Calu3 (cell line): ENCODE measurements around the gene SLC17A3. TPM values are rescaled to one million over a fixed set of nuclear protein-coding genes. Genes with fewer than 3 reads are reported as not detected.

ENCODE experiments used
- BruUV-seq: library from RNA; stranded (reverse); fragments of 400-500 nt; replicated peaks from 2 replicates; lab custom pipeline; 2021; lab: Mats Ljungman, UMichigan
- CTCF ChIA-PET: fragments of 300-600 bp; sonication (Branson Sonifier 250); formaldehyde crosslinking; loops from one replicate; lab custom pipeline; 2022; ENCODE audit warnings: antibody characterized with exemption; lab: Charles Lee
- DNase-seq: peaks from one replicate; pipeline ENCODE4 v3.0.0; 2022
- H3K27ac Mint-ChIP-seq: one replicate; pipeline ENCODE4 v1.8.0; 2022; ENCODE audit warnings: mixed read lengths; ENCODE audit not compliant: unreplicated experiment
- H3K27me3 Mint-ChIP-seq: one replicate; pipeline ENCODE4 v1.8.0; 2022; ENCODE audit warnings: mixed read lengths; ENCODE audit not compliant: unreplicated experiment
- H3K36me3 Mint-ChIP-seq: one replicate; pipeline ENCODE4 v1.8.0; 2022; ENCODE audit warnings: mild to moderate bottlenecking, moderate library complexity, mixed read lengths; ENCODE audit not compliant: insufficient read depth, unreplicated experiment
- H3K4me1 Mint-ChIP-seq: one replicate; pipeline ENCODE4 v1.8.0; 2022; ENCODE audit warnings: mild to moderate bottlenecking, low read depth, mixed read lengths; ENCODE audit not compliant: unreplicated experiment
- H3K4me3 Mint-ChIP-seq: one replicate; pipeline ENCODE4 v1.8.0; 2022; ENCODE audit warnings: mild to moderate bottlenecking, low read depth, moderate library complexity, mixed read lengths; ENCODE audit not compliant: unreplicated experiment
- H3K9me3 Mint-ChIP-seq: one replicate; pipeline ENCODE4 v1.8.0; 2022; ENCODE audit warnings: low read depth, mixed read lengths; ENCODE audit not compliant: unreplicated experiment
- intact Hi-C: fragments of 100-400 bp; cut with micrococcal nuclease; formaldehyde crosslinking; loops from one replicate; pipeline ENCODE4 v1.10.0; 2022; ENCODE audit not compliant: unreplicated experiment
- total RNA-seq: library from RNA; stranded (reverse); gene quantifications from 2 replicates; pipeline ENCODE4 v1.2.3, GENCODE V29; 2022
- TF ChIP-seq, protein P1 (sequence below): fragments of 200-600 bp; IDR thresholded peaks from one replicate; pipeline ENCODE4 v1.8.0; 2022; ENCODE audit warnings: antibody characterized with exemption; ENCODE audit not compliant: unreplicated experiment

SLC17A3 gene
- total RNA-seq, 1 experiment from 2014 or later, result not detected

DNA sequence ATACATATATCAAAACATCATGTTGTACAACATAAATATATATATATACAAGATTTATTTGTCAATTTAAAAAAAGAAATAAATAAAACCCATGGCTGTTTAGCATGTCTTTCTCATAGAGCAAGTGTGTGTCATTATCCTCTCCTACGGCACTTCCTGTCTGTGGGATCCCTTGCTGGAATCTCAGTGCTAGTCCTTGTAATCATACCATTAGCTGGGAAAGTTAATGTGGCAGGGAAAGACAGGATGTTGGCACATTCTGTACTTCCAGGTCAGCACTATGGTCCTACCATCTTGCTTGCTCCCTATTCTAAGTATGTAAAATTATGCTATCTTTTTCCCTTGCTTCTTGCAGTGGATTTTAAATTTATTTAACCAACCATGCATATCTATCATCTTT lies 9.5 kb upstream of the SLC17A3 start:
- Mint-ChIP-seq H3K4me3 (no peak overlapping the region), H3K4me1 (peaks cover 7% of the 10 kb centered on the region), H3K36me3 (no peaks in the 10 kb centered on the region), H3K27ac (no peak overlapping the region), H3K27me3 (no peaks in the 10 kb centered on the region), H3K9me3 (no peaks in the 10 kb centered on the region)
- TF ChIP-seq, protein P1, sequence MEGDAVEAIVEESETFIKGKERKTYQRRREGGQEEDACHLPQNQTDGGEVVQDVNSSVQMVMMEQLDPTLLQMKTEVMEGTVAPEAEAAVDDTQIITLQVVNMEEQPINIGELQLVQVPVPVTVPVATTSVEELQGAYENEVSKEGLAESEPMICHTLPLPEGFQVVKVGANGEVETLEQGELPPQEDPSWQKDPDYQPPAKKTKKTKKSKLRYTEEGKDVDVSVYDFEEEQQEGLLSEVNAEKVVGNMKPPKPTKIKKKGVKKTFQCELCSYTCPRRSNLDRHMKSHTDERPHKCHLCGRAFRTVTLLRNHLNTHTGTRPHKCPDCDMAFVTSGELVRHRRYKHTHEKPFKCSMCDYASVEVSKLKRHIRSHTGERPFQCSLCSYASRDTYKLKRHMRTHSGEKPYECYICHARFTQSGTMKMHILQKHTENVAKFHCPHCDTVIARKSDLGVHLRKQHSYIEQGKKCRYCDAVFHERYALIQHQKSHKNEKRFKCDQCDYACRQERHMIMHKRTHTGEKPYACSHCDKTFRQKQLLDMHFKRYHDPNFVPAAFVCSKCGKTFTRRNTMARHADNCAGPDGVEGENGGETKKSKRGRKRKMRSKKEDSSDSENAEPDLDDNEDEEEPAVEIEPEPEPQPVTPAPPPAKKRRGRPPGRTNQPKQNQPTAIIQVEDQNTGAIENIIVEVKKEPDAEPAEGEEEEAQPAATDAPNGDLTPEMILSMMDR, result no peak
- no TSS peak for BruUV-seq
- CTCF ChIA-PET, result no interaction called here
- DNase-seq, result no peak
- intact Hi-C loops, result no loop called here

DNA sequence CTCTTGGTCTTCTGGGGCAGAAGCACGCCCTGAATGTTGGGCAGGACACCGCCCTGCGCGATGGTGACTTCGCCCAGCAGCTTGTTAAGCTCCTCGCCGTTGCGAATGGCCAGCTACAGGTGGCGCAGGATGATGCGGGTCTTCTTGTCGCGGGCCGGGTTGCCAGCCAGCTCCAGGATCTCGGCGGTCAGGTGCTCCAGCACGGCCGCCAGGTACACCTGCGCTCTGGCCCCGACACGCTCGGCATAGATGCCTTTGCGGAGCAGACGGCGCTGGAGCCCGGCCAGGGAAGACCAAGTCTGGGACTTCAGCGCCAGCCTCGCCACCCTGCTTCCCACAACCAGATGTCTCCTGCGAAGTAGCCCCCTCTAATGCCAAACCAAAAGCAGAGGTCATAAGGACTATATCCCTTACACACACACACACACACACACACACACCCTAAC lies 8.0 kb upstream of the SLC17A3 start:
- CTCF ChIA-PET, result interaction anchor here (0.6 kb wide), 1 partner anchor 25 kb away, joined by 3 read pairs; no protein-coding TSS in a partner anchor
- no peaks in the 10 kb centered on the region for H3K36me3 Mint-ChIP-seq
- no peak overlapping the region for H3K27ac Mint-ChIP-seq
- no TSS peak for BruUV-seq
- DNase-seq, result no peak
- TF ChIP-seq, protein P1, result no peak
- no peaks in the 10 kb centered on the region for H3K9me3 Mint-ChIP-seq
- intact Hi-C loops, result no loop called here
- no peak overlapping the region for H3K4me3 Mint-ChIP-seq
- peaks cover 7% of the 10 kb centered on the region for H3K4me1 Mint-ChIP-seq
- H3K27me3 Mint-ChIP-seq, result no peaks in the 10 kb centered on the region

DNA sequence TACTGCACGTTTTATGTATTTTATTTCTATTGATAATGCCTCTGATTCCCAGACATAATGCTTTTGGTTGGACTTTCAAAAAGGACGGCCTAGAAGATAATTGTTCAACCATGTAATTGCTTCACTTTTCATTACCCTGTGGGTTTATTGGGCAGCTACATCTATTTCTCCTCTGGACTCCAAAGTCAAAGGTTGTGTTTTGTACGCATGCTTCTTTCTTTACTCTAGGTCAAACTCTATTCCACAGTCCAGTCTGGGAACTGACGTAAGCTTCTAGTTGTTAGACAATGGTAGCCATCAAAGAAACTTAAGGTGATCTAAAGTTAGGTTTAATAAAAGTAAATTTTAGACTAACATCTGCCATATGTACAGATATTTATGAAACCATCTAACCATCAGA lies 6.6 kb upstream of the SLC17A3 start:
- CTCF ChIA-PET, result no interaction called here

DNA sequence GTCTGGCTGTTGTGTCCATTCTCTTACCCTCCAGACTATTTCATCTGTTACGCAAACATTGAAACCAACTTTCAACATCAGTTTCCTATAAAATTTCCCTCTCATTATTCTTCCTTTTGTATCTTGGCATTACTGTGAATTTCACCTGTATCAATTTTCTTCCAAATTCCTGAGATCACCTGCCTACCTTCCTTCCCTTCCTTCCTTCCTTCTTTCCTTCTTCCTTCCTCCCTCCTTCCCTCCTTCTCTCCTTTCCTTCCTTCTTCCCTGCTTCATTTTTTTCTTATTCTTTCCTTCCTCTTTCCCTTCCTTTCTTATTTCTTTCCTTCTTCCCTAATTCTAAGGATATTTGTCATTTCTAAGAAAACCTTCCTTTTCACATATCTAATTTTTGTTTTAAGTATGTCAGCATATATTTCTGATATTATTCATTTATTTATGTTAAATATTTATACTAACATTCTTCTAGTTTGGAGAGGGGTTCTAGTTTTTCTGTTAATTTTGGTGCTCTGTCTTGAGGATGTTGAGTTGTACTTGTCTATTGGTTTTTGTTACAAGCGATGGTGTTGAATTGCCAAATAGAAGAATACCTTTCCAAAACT lies 4.8 kb upstream of the SLC17A3 start:
- DNase-seq, result no peak
- no peak overlapping the region for H3K27ac Mint-ChIP-seq
- TF ChIP-seq, protein P1, result no peak
- peaks cover 19% of the 10 kb centered on the region for H3K4me1 Mint-ChIP-seq
- CTCF ChIA-PET, result no interaction called here
- H3K36me3 Mint-ChIP-seq, result no peaks in the 10 kb centered on the region
- no TSS peak for BruUV-seq
- intact Hi-C loops, result loop anchor here (5.0 kb wide), 1 partner anchor 42 kb away; no protein-coding TSS in a partner anchor
- no peaks in the 10 kb centered on the region for H3K9me3 Mint-ChIP-seq
- no peaks in the 10 kb centered on the region for H3K27me3 Mint-ChIP-seq
- H3K4me3 Mint-ChIP-seq, result no peak overlapping the region

More for the DNA sequence above, 6.6 kb upstream of the SLC17A3 start:
- DNase-seq, result no peak
- H3K36me3 Mint-ChIP-seq, result no peaks in the 10 kb centered on the region
- no peak overlapping the region for H3K27ac Mint-ChIP-seq
- H3K9me3 Mint-ChIP-seq, result no peaks in the 10 kb centered on the region
- H3K27me3 Mint-ChIP-seq, result no peaks in the 10 kb centered on the region
- TF ChIP-seq, protein P1, result no peak
- H3K4me1 Mint-ChIP-seq, result peaks cover 7% of the 10 kb centered on the region
- intact Hi-C loops, result no loop called here
- H3K4me3 Mint-ChIP-seq, result no peak overlapping the region
- no TSS peak for BruUV-seq
